Heart left ventricle (tissue), 16 donors: ENCODE results near the gene STRA6. TPM values are rescaled to one million over a fixed set of nuclear protein-coding genes. Genes with fewer than 3 reads are reported as not detected.

ENCODE experiments used
- ATAC-seq, 4 donors: fragments of 200-7000 bp; cut with Tn5 transposase; one replicate each; pipeline ENCODE4 v1.9.1; 2020 to 2022; ENCODE audit warnings: moderate library complexity in 4 of 4, mild to moderate bottlenecking in 3 of 4, moderate number of reproducible peaks in 1 of 4
- DNase-seq, 5 donors: peaks; one replicate each; pipeline ENCODE4 v3.0.0-alpha.2; 2020
- H3K27ac ChIP-seq, 12 donors: fragments of 200-600 bp; sonication (generic) in 4 of 12; one replicate each; pipeline versions ENCODE4 v1.5.0 to v1.8.0; 2016 to 2022; ENCODE audit warnings: mild to moderate bottlenecking in 2 of 12
- H3K27me3 ChIP-seq, 9 donors: fragments of 200-600 bp; sonication (generic) in 2 of 9; one replicate each; pipeline versions ENCODE4 v1.5.1 to v1.8.0; 2016 to 2022; ENCODE audit warnings: mild to moderate bottlenecking in 3 of 9
- H3K36me3 ChIP-seq, 9 donors: fragments of 200-600 bp; sonication (generic) in 2 of 9; one replicate each; pipeline versions ENCODE4 v1.5.0 to v1.8.0; 2018 to 2022; ENCODE audit warnings: mild to moderate bottlenecking in 2 of 9
- H3K4me1 ChIP-seq, 12 donors: fragments of 200-600 bp; sonication (generic) in 4 of 12; one replicate each; pipeline versions ENCODE4 v1.5.0 to v1.8.0; 2016 to 2022; ENCODE audit warnings: mild to moderate bottlenecking in 3 of 12
- H3K4me3 ChIP-seq, 12 donors: fragments of 200-600 bp; sonication (generic) in 4 of 12; one replicate each; pipeline versions ENCODE4 v1.5.0 to v1.8.0; 2017 to 2022; ENCODE audit warnings: mild to moderate bottlenecking in 9 of 12, moderate library complexity in 4 of 12
- H3K9me3 ChIP-seq, 12 donors: fragments of 200-600 bp; sonication (generic) in 4 of 12; one replicate each; pipeline versions ENCODE4 v1.5.0 to v1.8.0; 2016 to 2022; ENCODE audit warnings: mild to moderate bottlenecking in 1 of 12
- POLR2A ChIP-seq, 2 donors: fragments of 450-650 bp; IDR thresholded peaks; one replicate each; pipeline ENCODE4 v1.6.1; 2017; ENCODE audit warnings: antibody characterized with exemption in 2 of 2, mild to moderate bottlenecking in 2 of 2, moderate library complexity in 2 of 2
- WGBS, 4 donors: extraction: QIAGEN DNeasy Blood & Tissue Kit in 2 of 4; methylation state at CpG; one replicate each; pipeline versions ENCODE4 v1.1.5 to v1.1.7; 2013 to 2018; 5-methylcytosine and 5-hydroxymethylcytosine counted together
- intact Hi-C, 10 donors: fragments of 100-400 bp; cut with DNase I; formaldehyde crosslinking; loops; one replicate each; pipeline versions ENCODE4 v1.11.1 to v1.14.2; 2022
- polyA plus RNA-seq, 2 donors: library from polyadenylated mRNA; stranded (reverse); fragments of 200-250 nt; gene quantifications; one replicate each; pipeline ENCODE4 v1.2.3, GENCODE V29; 2013
- total RNA-seq, 9 donors: library from RNA; depleted of rRNA in 2 of 9; stranded (reverse); fragments of >200 nt in 2 of 9; fragmentation: NEBNext Ultra II Directional in 3 of 9; extraction: Animal tissue kit (Norgen Biotek cat#: 25700) in 3 of 9; gene quantifications; one replicate each; pipeline versions ENCODE4 v1.1.0 to v1.2.4, GENCODE V29; 2016 to 2023
- TF ChIP-seq, protein P1 (sequence below), 12 donors: fragments of 200-600 bp; sonication (generic) in 4 of 12; IDR thresholded peaks; one replicate each; pipeline versions ENCODE4 v1.5.0 to v1.8.0; 2018 to 2022; ENCODE audit warnings: antibody characterized with exemption in 12 of 12, mild to moderate bottlenecking in 5 of 12
- donor health status: ischemic (EF 13 %, LVEDD 7.1; RV severe dilation, severe dysfunction).
- donor health status: healthy with polysubstance abuse.
- donor health status: DM: no; HTN: yes; CAD: no.
- donor health status: DM: no; HTN: no; CAD: no.
- donor health status: ischemic (EF 25% LVEDD 6.9; RV normal size, moderate dysfunction).
- donor health status: ischemic (EF 25% LVEDD 5.7; RV mildly dilated, moderate dysfunction).
- donor health status: healthy.
- donor health status: DM: yes; HTN: yes; CAD: no.
- donor health status: ischemic (EF 35%, LVEDD 5.7; RV mildly dilated, moderate dysfunction).
- donor health status: nonischemic (EF 11% LVEDD 7.7; RV severe dilation, severe dysfunction).
- donor health status: DM: yes; HTN: yes; CAD: no.
- donor health status: PGD.
- donor health status: ischemic (EF 29% LVEDD 5.4; RV normal size, mild dysfunction).
- donor health status: nonischemic (EF 23%, LVEDD 6.1; RV moderate dilation, normal function).

The STRA6 gene
- total and polyA plus RNA-seq, 11 donors: 0.08 to 0.24 (median 0.14) TPM; not detected in 8

DNA sequence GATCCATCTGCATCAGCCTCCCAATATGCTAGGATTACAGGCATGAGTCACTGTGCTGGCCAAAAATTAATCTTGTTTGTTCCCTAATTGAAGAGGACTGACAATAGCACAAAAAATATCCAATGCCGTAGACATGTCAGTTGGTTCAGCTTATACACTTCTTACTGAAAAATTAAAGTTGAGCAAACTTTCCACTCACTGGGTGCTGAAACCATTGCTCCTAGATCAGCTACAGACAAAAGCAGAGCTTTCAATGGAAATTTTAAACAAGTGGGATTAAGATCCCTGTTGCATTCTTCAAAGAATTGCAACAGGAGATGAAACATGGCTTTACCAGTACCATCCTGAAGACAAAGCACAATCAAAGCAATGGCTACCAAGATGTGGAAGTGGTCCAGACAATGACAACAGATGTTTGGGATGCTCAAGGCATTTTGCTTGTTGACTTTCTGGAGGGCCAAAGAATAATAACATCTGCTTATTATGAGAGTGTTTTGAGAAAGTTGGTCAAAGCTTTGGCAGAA lies 56.2 kb downstream of the STRA6 start:
- intact Hi-C loops: no loop called here

GRCh38 chr15:74144153-74144775 lies 58.3 kb downstream of the STRA6 start:
- ATAC-seq (no peak), DNase-seq (no peak)
- Histone ChIP-seq H3K36me3 (no peaks in the 10 kb centered on the region), H3K4me3 (no peak overlapping the region), H3K27ac (no peak overlapping the region), H3K9me3 (peaks cover 0 to 15% (median 3%) of the 10 kb centered on the region in 12 donors), H3K27me3 (peaks cover 0 to 11% (median 0%) of the 10 kb centered on the region in 9 donors), H3K4me1 (no peaks in the 10 kb centered on the region)
- intact Hi-C loops: loop anchor here in 2 of 10 donors (5.0 kb wide), 2 partner anchors 33 to 98 kb away; no protein-coding TSS in a partner anchor
- WGBS, 4 donors: 79 to 85% (median 85%) methylated on average over 5 to 6 of the region's 6 CpGs
- TF ChIP-seq, protein P1, sequence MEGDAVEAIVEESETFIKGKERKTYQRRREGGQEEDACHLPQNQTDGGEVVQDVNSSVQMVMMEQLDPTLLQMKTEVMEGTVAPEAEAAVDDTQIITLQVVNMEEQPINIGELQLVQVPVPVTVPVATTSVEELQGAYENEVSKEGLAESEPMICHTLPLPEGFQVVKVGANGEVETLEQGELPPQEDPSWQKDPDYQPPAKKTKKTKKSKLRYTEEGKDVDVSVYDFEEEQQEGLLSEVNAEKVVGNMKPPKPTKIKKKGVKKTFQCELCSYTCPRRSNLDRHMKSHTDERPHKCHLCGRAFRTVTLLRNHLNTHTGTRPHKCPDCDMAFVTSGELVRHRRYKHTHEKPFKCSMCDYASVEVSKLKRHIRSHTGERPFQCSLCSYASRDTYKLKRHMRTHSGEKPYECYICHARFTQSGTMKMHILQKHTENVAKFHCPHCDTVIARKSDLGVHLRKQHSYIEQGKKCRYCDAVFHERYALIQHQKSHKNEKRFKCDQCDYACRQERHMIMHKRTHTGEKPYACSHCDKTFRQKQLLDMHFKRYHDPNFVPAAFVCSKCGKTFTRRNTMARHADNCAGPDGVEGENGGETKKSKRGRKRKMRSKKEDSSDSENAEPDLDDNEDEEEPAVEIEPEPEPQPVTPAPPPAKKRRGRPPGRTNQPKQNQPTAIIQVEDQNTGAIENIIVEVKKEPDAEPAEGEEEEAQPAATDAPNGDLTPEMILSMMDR (IDR thresholded peaks at IDR 0.05): no peak
- TF ChIP-seq POLR2A (IDR thresholded peaks at IDR 0.05): no peak

More for the DNA sequence above, 56.2 kb downstream of the STRA6 start:
- no peak overlapping the region for H3K27ac ChIP-seq
- ATAC-seq (no peak), DNase-seq (no peak)
- H3K4me1 ChIP-seq: no peaks in the 10 kb centered on the region
- H3K9me3 ChIP-seq: peaks cover 0 to 15% (median 3%) of the 10 kb centered on the region in 12 donors
- TF ChIP-seq POLR2A (IDR thresholded peaks at IDR 0.05): no peak
- TF ChIP-seq, protein P1 (IDR thresholded peaks at IDR 0.05): no peak
- H3K36me3 ChIP-seq: no peaks in the 10 kb centered on the region
- H3K4me3 ChIP-seq: no peak overlapping the region
- H3K27me3 ChIP-seq: peaks cover 0 to 6% (median 0%) of the 10 kb centered on the region in 9 donors
- 94 to 100% (median 97%) methylated on average over 1 of the region's 1 CpG for WGBS, 4 donors

DNA sequence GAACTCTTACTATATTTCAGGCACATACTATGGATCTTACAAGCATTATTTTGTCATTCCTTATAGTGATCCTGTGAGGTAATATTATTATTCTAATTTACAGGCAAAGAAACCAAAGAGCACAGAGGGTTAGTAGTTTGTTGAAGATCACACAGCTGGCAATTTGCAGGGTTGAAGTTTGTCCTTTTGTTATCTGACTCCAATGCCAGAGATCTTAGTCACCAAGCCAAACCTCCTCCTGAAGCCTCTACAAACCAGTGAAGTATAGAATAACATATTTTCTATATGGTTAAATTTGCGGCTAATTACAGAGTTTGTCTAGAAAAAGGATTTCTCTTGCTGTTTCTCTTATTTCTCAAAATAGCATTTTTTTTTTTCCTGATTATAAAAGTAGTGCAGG lies 61.0 kb downstream of the STRA6 start:
- TF ChIP-seq, protein P1 (IDR thresholded peaks at IDR 0.05): no peak
- no peak for TF ChIP-seq POLR2A (IDR thresholded peaks at IDR 0.05)
- intact Hi-C loops: loop anchor here in 2 of 10 donors (5.0 kb wide), 2 partner anchors 36 to 101 kb away; no protein-coding TSS in a partner anchor
- Histone ChIP-seq H3K4me3 (no peak overlapping the region), H3K9me3 (peaks cover 0 to 7% (median 2%) of the 10 kb centered on the region in 12 donors), H3K27me3 (peaks cover 0 to 30% (median 0%) of the 10 kb centered on the region in 9 donors), H3K27ac (no peak overlapping the region), H3K36me3 (no peaks in the 10 kb centered on the region), H3K4me1 (peaks cover 0 to 14% (median 9%) of the 10 kb centered on the region in 12 donors)
- 97 to 100% (median 99%) methylated on average over 1 of the region's 1 CpG for WGBS, 4 donors
- ATAC-seq (no peak), DNase-seq (no peak)

GRCh38 chr15:74138642-74139041 lies 63.9 kb downstream of the STRA6 start:
- Histone ChIP-seq H3K27me3 (peaks cover 3 to 58% (median 15%) of the 10 kb centered on the region in 9 donors), H3K27ac (no peak overlapping the region), H3K4me1 (peaks cover 0 to 38% (median 21%) of the 10 kb centered on the region in 12 donors), H3K9me3 (no peaks in the 10 kb centered on the region), H3K4me3 (no peak overlapping the region), H3K36me3 (peaks cover 0 to 7% (median 0%) of the 10 kb centered on the region in 9 donors)
- ATAC-seq (no peak), DNase-seq (no peak)
- intact Hi-C loops: loop anchor here in 4 of 10 donors (5.0 to 10.0 kb wide), 6 partner anchors 34 to 179 kb away; partner anchors contain the start of genes ISLR (in 2 of the 4) and CCDC33 (in 1 of the 4)
- WGBS, 4 donors: 79 to 90% (median 84%) methylated on average over 4 of the region's 4 CpGs
- TF ChIP-seq, protein P1 (IDR thresholded peaks at IDR 0.05): no peak
- TF ChIP-seq POLR2A (IDR thresholded peaks at IDR 0.05): no peak
